ENCODE results near the gene COMTD1. TPM values are rescaled to one million over a fixed set of nuclear protein-coding genes. Genes with fewer than 3 reads are reported as not detected.

The COMTD1 gene
- total and polyA plus RNA-seq, 2 donors (not counting 3 experiments of a cell fraction or from before 2014, with no cell fraction given), result 18.4 to 18.6 TPM

DNA sequence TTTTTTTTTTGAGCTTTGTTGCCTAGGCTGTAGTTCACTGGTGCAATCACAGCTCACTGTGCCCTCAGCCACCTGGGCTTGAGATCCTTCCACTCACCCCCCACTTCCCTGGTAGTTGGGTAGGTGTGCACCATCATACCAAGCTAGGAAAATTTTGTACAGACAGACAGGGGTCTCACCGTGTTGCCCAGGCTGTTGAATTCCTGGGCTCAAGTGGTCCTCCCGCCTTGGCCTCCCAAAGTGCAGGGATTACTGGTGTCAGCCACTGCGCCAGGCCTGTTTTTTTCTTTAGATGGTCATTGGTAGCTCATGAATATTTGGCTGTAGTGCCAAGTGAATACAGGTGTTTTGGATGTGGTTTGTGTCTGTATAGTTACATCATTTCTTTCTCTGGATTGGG lies 7.5 kb downstream of the COMTD1 start:
- H3K27ac ChIP-seq (ENCODE audit: insufficient read depth, low read depth, low read length), result no peak overlapping the region
- no peaks in the 10 kb centered on the region for H3K9me3 ChIP-seq (replicated peaks; ENCODE audit: control insufficient read depth, insufficient read depth, low read length)

More for the DNA sequence above, 7.5 kb downstream of the COMTD1 start:
- TF ChIP-seq, protein P1, sequence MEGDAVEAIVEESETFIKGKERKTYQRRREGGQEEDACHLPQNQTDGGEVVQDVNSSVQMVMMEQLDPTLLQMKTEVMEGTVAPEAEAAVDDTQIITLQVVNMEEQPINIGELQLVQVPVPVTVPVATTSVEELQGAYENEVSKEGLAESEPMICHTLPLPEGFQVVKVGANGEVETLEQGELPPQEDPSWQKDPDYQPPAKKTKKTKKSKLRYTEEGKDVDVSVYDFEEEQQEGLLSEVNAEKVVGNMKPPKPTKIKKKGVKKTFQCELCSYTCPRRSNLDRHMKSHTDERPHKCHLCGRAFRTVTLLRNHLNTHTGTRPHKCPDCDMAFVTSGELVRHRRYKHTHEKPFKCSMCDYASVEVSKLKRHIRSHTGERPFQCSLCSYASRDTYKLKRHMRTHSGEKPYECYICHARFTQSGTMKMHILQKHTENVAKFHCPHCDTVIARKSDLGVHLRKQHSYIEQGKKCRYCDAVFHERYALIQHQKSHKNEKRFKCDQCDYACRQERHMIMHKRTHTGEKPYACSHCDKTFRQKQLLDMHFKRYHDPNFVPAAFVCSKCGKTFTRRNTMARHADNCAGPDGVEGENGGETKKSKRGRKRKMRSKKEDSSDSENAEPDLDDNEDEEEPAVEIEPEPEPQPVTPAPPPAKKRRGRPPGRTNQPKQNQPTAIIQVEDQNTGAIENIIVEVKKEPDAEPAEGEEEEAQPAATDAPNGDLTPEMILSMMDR (IDR thresholded peaks at IDR 0.05; ENCODE audit: extremely low read depth in 1 of 2, insufficient read depth in 1 of 2, low read depth in 1 of 2, low read length in 2 of 2), result no peak
- TF ChIP-seq FOS (IDR thresholded peaks at IDR 0.05; ENCODE audit: borderline replicate concordance, insufficient read depth, low read length) (no peak), POLR2A (IDR thresholded peaks at IDR 0.05; ENCODE audit: low read depth, low read length) (no peak), EZH2 (IDR thresholded peaks at IDR 0.05; ENCODE audit: borderline replicate concordance, low read depth, low read length, severe bottlenecking) (no peak), JUN (IDR thresholded peaks at IDR 0.05; ENCODE audit: borderline replicate concordance, insufficient read depth, insufficient read length, low read depth) (no peak), POLR2AphosphoS5 (IDR thresholded peaks at IDR 0.05; ENCODE audit: insufficient read depth, low read depth, low read length) (no peak), GATA2 (IDR thresholded peaks at IDR 0.05; ENCODE audit: insufficient read depth, insufficient read length, low read depth, low read length) (no peak), MYC (IDR thresholded peaks at IDR 0.05; ENCODE audit: low read depth, low read length) (no peak)
- TF ChIP-seq, protein P2, sequence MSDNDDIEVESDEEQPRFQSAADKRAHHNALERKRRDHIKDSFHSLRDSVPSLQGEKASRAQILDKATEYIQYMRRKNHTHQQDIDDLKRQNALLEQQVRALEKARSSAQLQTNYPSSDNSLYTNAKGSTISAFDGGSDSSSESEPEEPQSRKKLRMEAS (IDR thresholded peaks at IDR 0.05; ENCODE audit: insufficient read depth, insufficient read length), result no peak
- intact Hi-C loops (cut with micrococcal nuclease) (loop anchor here (5.0 kb wide), 2 partner anchors 101 to 401 kb away; partner anchors contain the start of gene KAT6B), dilution Hi-C loops (cut with MboI; ENCODE audit: extremely low pct_ligation_motif_present, low sequenced_read_pairs) (no loop called here)
- peaks cover 48% of the 10 kb centered on the region for H3K79me2 ChIP-seq (ENCODE audit: control insufficient read depth, insufficient read depth, low read length)
- POLR2A ChIA-PET, result no interaction called here
- no peak overlapping the region for H3K4me3 ChIP-seq (replicated peaks in 1 of 3; ENCODE audit: insufficient read depth in 1 of 3, low read depth in 1 of 3, low read length in 3 of 3)
- no peaks in the 10 kb centered on the region for H4K20me1 ChIP-seq (replicated peaks; ENCODE audit: control insufficient read depth, extremely low read depth, insufficient read depth, low read length)
- CTCF ChIA-PET, result no interaction called here
- no TSS peak for BruUV-seq (replicated peaks)
- H3K9me1 ChIP-seq (replicated peaks; ENCODE audit: control insufficient read depth, extremely low read depth, insufficient read depth, low read length), result no peaks in the 10 kb centered on the region
- peaks cover 15 to 19% of the 10 kb centered on the region in 2 experiments for H3K36me3 ChIP-seq (ENCODE audit: control insufficient read depth in 2 of 2, extremely low read depth in 1 of 2, insufficient read depth in 2 of 2, low read length in 2 of 2)
- FAIRE-seq (no peak), DNase-seq (ENCODE audit: low read depth, low spot score) (no peak)
- no peak overlapping the region for H3K9ac ChIP-seq (replicated peaks; ENCODE audit: extremely low read depth, insufficient read depth, low read length)
- H2AFZ ChIP-seq (ENCODE audit: low read depth, low read length), result no peak overlapping the region
- peaks cover 57% of the 10 kb centered on the region for H3K4me1 ChIP-seq (ENCODE audit: control insufficient read depth, extremely low read depth, insufficient read depth, low read length)
- H3K27me3 ChIP-seq (ENCODE audit: control insufficient read depth in 2 of 2, insufficient read depth in 2 of 2, low read length in 2 of 2), result no peaks in the 10 kb centered on the region
- no peak overlapping the region for H3K4me2 ChIP-seq (ENCODE audit: insufficient read depth, low read length)
